Left lobe of liver (tissue), 2 donors: Measurements from ENCODE around the gene PAX6. TPM values are rescaled to one million over a fixed set of nuclear protein-coding genes. Genes with fewer than 3 reads are reported as not detected.

Experiments used
- ATAC-seq: fragments of 200-7000 bp; cut with Tn5 transposase; one replicate; pipeline ENCODE4 v1.9.1; 2020; ENCODE audit warnings: mild to moderate bottlenecking, moderate library complexity
- DNase-seq: peaks from one replicate; pipeline ENCODE4 v3.0.0-alpha.2; 2020; ENCODE audit warnings: low spot score
- total RNA-seq: library from RNA; stranded (reverse); gene quantifications from one replicate; pipeline ENCODE4 v1.2.1, GENCODE V29; 2021
- donor health status: DM: no; HTN: no; CAD: no; lungs with moderate emphysema.
- donor health status: DM: no; HTN: yes; CAD: no.

PAX6 gene
- total RNA-seq, 1 donor from 2014 or later = not detected

- no peak for DNase-seq
These were observed 11.4 kb downstream of the PAX6 start for GRCh38 chr11:31799435-31800397.

GRCh38 chr11:31798554-31799434 lies 12.3 kb downstream of the PAX6 start:
- no peak for DNase-seq
- ATAC-seq = no peak

More at GRCh38 chr11:31799435-31800397, 11.4 kb downstream of the PAX6 start:
- no peak for ATAC-seq

GRCh38 chr11:31798057-31798553 lies 13.0 kb downstream of the PAX6 start:
- no peak for ATAC-seq
- DNase-seq = no peak

- no peak for ATAC-seq
- DNase-seq = no peak
These were observed 13.7 kb downstream of the PAX6 start for GRCh38 chr11:31797190-31798056.

- ATAC-seq = no peak
- no peak for DNase-seq
These were observed 14.5 kb downstream of the PAX6 start for GRCh38 chr11:31796499-31797189.

- ATAC-seq = no peak
- no peak for DNase-seq
These were observed 15.2 kb downstream of the PAX6 start for GRCh38 chr11:31795706-31796498.

GRCh38 chr11:31794548-31794947 lies 16.6 kb downstream of the PAX6 start:
- ATAC-seq (no peak), DNase-seq (no peak)

- no peak for ATAC-seq
- DNase-seq = no peak
These were observed 17.9 kb downstream of the PAX6 start for GRCh38 chr11:31793264-31793663.

- DNase-seq = no peak
These were observed 18.7 kb downstream of the PAX6 start for GRCh38 chr11:31792456-31792855.

GRCh38 chr11:31792036-31792435 lies 19.1 kb downstream of the PAX6 start:
- no peak for ATAC-seq

More at GRCh38 chr11:31792456-31792855, 18.7 kb downstream of the PAX6 start:
- ATAC-seq = no peak

GRCh38 chr11:31790649-31791048 lies 20.5 kb downstream of the PAX6 start:
- ATAC-seq (no peak), DNase-seq (no peak)

More at GRCh38 chr11:31792036-31792435, 19.1 kb downstream of the PAX6 start:
- DNase-seq = no peak

GRCh38 chr11:31788085-31788484 lies 23.0 kb downstream of the PAX6 start:
- ATAC-seq (no peak), DNase-seq (no peak)

GRCh38 chr11:31786996-31787685 lies 24.0 kb downstream of the PAX6 start:
- ATAC-seq (no peak), DNase-seq (no peak)

- no peak for ATAC-seq
- no peak for DNase-seq
These were observed 26.5 kb downstream of the PAX6 start for GRCh38 chr11:31784611-31785010.

GRCh38 chr11:31783252-31783651 lies 27.9 kb downstream of the PAX6 start:
- ATAC-seq = no peak
- DNase-seq = no peak

- DNase-seq (no peak), ATAC-seq (no peak)
These were observed 28.9 kb downstream of the PAX6 start for GRCh38 chr11:31782257-31782656.

- ATAC-seq (peak; percentile 18), DNase-seq (no peak)
These were observed 30.6 kb downstream of the PAX6 start for GRCh38 chr11:31780480-31780971.

GRCh38 chr11:31780078-31780477 lies 31.0 kb downstream of the PAX6 start:
- DNase-seq = no peak
- ATAC-seq = no peak
